Heart left ventricle (tissue), 16 donors: ENCODE data around the gene MAPKAP1. TPM values are rescaled to one million over a fixed set of nuclear protein-coding genes. Genes with fewer than 3 reads are reported as not detected.

ENCODE experiments used
- ATAC-seq, 4 donors: fragments of 200-7000 bp; cut with Tn5 transposase; one replicate each; pipeline ENCODE4 v1.9.1; 2020 to 2022; ENCODE audit warnings: moderate library complexity in 4 of 4, mild to moderate bottlenecking in 3 of 4, moderate number of reproducible peaks in 1 of 4
- DNase-seq, 5 donors: peaks; one replicate each; pipeline ENCODE4 v3.0.0-alpha.2; 2020
- H3K27ac ChIP-seq, 12 donors: fragments of 200-600 bp; sonication (generic) in 4 of 12; one replicate each; pipeline versions ENCODE4 v1.5.0 to v1.8.0; 2016 to 2022; ENCODE audit warnings: mild to moderate bottlenecking in 2 of 12
- H3K27me3 ChIP-seq, 9 donors: fragments of 200-600 bp; sonication (generic) in 2 of 9; one replicate each; pipeline versions ENCODE4 v1.5.1 to v1.8.0; 2016 to 2022; ENCODE audit warnings: mild to moderate bottlenecking in 3 of 9
- H3K36me3 ChIP-seq, 9 donors: fragments of 200-600 bp; sonication (generic) in 2 of 9; one replicate each; pipeline versions ENCODE4 v1.5.0 to v1.8.0; 2018 to 2022; ENCODE audit warnings: mild to moderate bottlenecking in 2 of 9
- H3K4me1 ChIP-seq, 12 donors: fragments of 200-600 bp; sonication (generic) in 4 of 12; one replicate each; pipeline versions ENCODE4 v1.5.0 to v1.8.0; 2016 to 2022; ENCODE audit warnings: mild to moderate bottlenecking in 3 of 12
- H3K4me3 ChIP-seq, 12 donors: fragments of 200-600 bp; sonication (generic) in 4 of 12; one replicate each; pipeline versions ENCODE4 v1.5.0 to v1.8.0; 2017 to 2022; ENCODE audit warnings: mild to moderate bottlenecking in 9 of 12, moderate library complexity in 4 of 12
- H3K9me3 ChIP-seq, 12 donors: fragments of 200-600 bp; sonication (generic) in 4 of 12; one replicate each; pipeline versions ENCODE4 v1.5.0 to v1.8.0; 2016 to 2022; ENCODE audit warnings: mild to moderate bottlenecking in 1 of 12
- CTCF ChIP-seq, 12 donors: fragments of 200-600 bp; sonication (generic) in 4 of 12; IDR thresholded peaks; one replicate each; pipeline versions ENCODE4 v1.5.0 to v1.8.0; 2018 to 2022; ENCODE audit warnings: antibody characterized with exemption in 12 of 12, mild to moderate bottlenecking in 5 of 12
- POLR2A ChIP-seq, 2 donors: fragments of 450-650 bp; IDR thresholded peaks; one replicate each; pipeline ENCODE4 v1.6.1; 2017; ENCODE audit warnings: antibody characterized with exemption in 2 of 2, mild to moderate bottlenecking in 2 of 2, moderate library complexity in 2 of 2
- WGBS, 4 donors: extraction: QIAGEN DNeasy Blood & Tissue Kit in 2 of 4; methylation state at CpG; one replicate each; pipeline versions ENCODE4 v1.1.5 to v1.1.7; 2013 to 2018; 5-methylcytosine and 5-hydroxymethylcytosine counted together
- intact Hi-C, 10 donors: fragments of 100-400 bp; cut with DNase I; formaldehyde crosslinking; loops; one replicate each; pipeline versions ENCODE4 v1.11.1 to v1.14.2; 2022
- polyA plus RNA-seq, 2 donors: library from polyadenylated mRNA; stranded (reverse); fragments of 200-250 nt; gene quantifications; one replicate each; pipeline ENCODE4 v1.2.3, GENCODE V29; 2013
- total RNA-seq, 9 donors: library from RNA; depleted of rRNA in 2 of 9; stranded (reverse); fragments of >200 nt in 2 of 9; fragmentation: NEBNext Ultra II Directional in 3 of 9; extraction: Animal tissue kit (Norgen Biotek cat#: 25700) in 3 of 9; gene quantifications; one replicate each; pipeline versions ENCODE4 v1.1.0 to v1.2.4, GENCODE V29; 2016 to 2023
- donor health status: ischemic (EF 13 %, LVEDD 7.1; RV severe dilation, severe dysfunction).
- donor health status: healthy with polysubstance abuse.
- donor health status: DM: no; HTN: yes; CAD: no.
- donor health status: DM: no; HTN: no; CAD: no.
- donor health status: ischemic (EF 25% LVEDD 6.9; RV normal size, moderate dysfunction).
- donor health status: ischemic (EF 25% LVEDD 5.7; RV mildly dilated, moderate dysfunction).
- donor health status: healthy.
- donor health status: DM: yes; HTN: yes; CAD: no.
- donor health status: ischemic (EF 35%, LVEDD 5.7; RV mildly dilated, moderate dysfunction).
- donor health status: nonischemic (EF 11% LVEDD 7.7; RV severe dilation, severe dysfunction).
- donor health status: DM: yes; HTN: yes; CAD: no.
- donor health status: PGD.
- donor health status: ischemic (EF 29% LVEDD 5.4; RV normal size, mild dysfunction).
- donor health status: nonischemic (EF 23%, LVEDD 6.1; RV moderate dilation, normal function).

The MAPKAP1 gene
- total and polyA plus RNA-seq, 11 donors = 76.2 to 145 (median 124) TPM

- Histone ChIP-seq H3K4me1 (peaks cover 0 to 62% (median 25%) of the 10 kb centered on the region in 12 donors), H3K9me3 (no peaks in the 10 kb centered on the region), H3K27me3 (no peaks in the 10 kb centered on the region), H3K27ac (peak overlapping the region in 10 of 12 donors; percentile 52 to 85 (median 72)), H3K4me3 (no peak overlapping the region), H3K36me3 (peaks cover 0 to 11% (median 2%) of the 10 kb centered on the region in 9 donors)
- intact Hi-C loops = loop anchor here in 6 of 10 donors (5.0 to 10.0 kb wide), 5 partner anchors 48 to 80 kb away; no protein-coding TSS in a partner anchor
- ATAC-seq (no peak), DNase-seq (no peak)
- no peak for TF ChIP-seq POLR2A (IDR thresholded peaks at IDR 0.05)
- no peak for TF ChIP-seq CTCF (IDR thresholded peaks at IDR 0.05)
- WGBS, 4 donors = 34 to 45% (median 35%) methylated on average over 4 of the region's 4 CpGs
Measured at GRCh38 chr9:125472562-125472925, 234.5 kb downstream of the MAPKAP1 start.

GRCh38 chr9:125470767-125471580, 236.0 kb downstream of the MAPKAP1 start:
- DNase-seq (no peak), ATAC-seq (no peak)
- TF ChIP-seq CTCF (IDR thresholded peaks at IDR 0.05) (no peak), POLR2A (IDR thresholded peaks at IDR 0.05) (no peak)
- intact Hi-C loops = loop anchor here in 6 of 10 donors (5.0 to 10.0 kb wide), 5 partner anchors 46 to 81 kb away; no protein-coding TSS in a partner anchor
- no peak overlapping the region for H3K4me3 ChIP-seq
- H3K36me3 ChIP-seq = peaks cover 0 to 17% (median 0%) of the 10 kb centered on the region in 9 donors
- no peaks in the 10 kb centered on the region for H3K9me3 ChIP-seq
- 76 to 84% (median 78%) methylated on average over 14 of the region's 14 CpGs for WGBS, 4 donors
- peaks cover 0 to 69% (median 32%) of the 10 kb centered on the region in 12 donors for H3K4me1 ChIP-seq
- H3K27me3 ChIP-seq = no peaks in the 10 kb centered on the region
- H3K27ac ChIP-seq = peak overlapping the region in 5 of 12 donors; percentile 14 to 85 (median 52)

GRCh38 chr9:125470189-125470588, 236.8 kb downstream of the MAPKAP1 start:
- Histone ChIP-seq H3K27ac (peak overlapping the region in 1 of 12 donors; percentile 2), H3K27me3 (no peaks in the 10 kb centered on the region), H3K36me3 (peaks cover 0 to 24% (median 0%) of the 10 kb centered on the region in 9 donors), H3K9me3 (no peaks in the 10 kb centered on the region), H3K4me1 (peaks cover 0 to 65% (median 30%) of the 10 kb centered on the region in 12 donors), H3K4me3 (no peak overlapping the region)
- TF ChIP-seq POLR2A (IDR thresholded peaks at IDR 0.05) = no peak
- TF ChIP-seq CTCF (IDR thresholded peaks at IDR 0.05) = no peak
- 67 to 91% (median 89%) methylated on average over 3 of the region's 3 CpGs for WGBS, 4 donors
- DNase-seq = no peak
- intact Hi-C loops = loop anchor here in 6 of 10 donors (5.0 to 10.0 kb wide), 5 partner anchors 45 to 82 kb away; no protein-coding TSS in a partner anchor
- no peak for ATAC-seq

GRCh38 chr9:125468646-125469045, 238.4 kb downstream of the MAPKAP1 start:
- Histone ChIP-seq H3K27me3 (no peaks in the 10 kb centered on the region), H3K36me3 (peaks cover 0 to 24% (median 0%) of the 10 kb centered on the region in 9 donors), H3K27ac (no peak overlapping the region), H3K4me1 (peaks cover 0 to 50% (median 19%) of the 10 kb centered on the region in 12 donors), H3K4me3 (no peak overlapping the region), H3K9me3 (no peaks in the 10 kb centered on the region)
- 87 to 89% (median 88%) methylated on average over 8 of the region's 8 CpGs for WGBS, 4 donors
- no peak for TF ChIP-seq CTCF (IDR thresholded peaks at IDR 0.05)
- TF ChIP-seq POLR2A (IDR thresholded peaks at IDR 0.05) = no peak
- intact Hi-C loops = loop anchor here in 2 of 10 donors (5.0 to 10.0 kb wide), 2 partner anchors 36 to 64 kb away; no protein-coding TSS in a partner anchor
- DNase-seq = no peak
- no peak for ATAC-seq
